Stomach (tissue), 19 donors: ENCODE results near the gene NOXA1. TPM values are rescaled to one million over a fixed set of nuclear protein-coding genes. Genes with fewer than 3 reads are reported as not detected.

ENCODE experiments used
- DNase-seq, 2 donors: peaks; one replicate each; pipeline versions ENCODE4 v3.0.0 to v3.0.0-alpha.2; 2013 to 2019
- H3K27ac ChIP-seq, 5 donors: fragments of 200-600 bp in 4 of 5; sonication (generic) in 4 of 5; one replicate each; pipeline ENCODE4 v1.5.1; 2013 to 2019; ENCODE audit warnings: mild to moderate bottlenecking in 1 of 5, moderate library complexity in 1 of 5
- H3K27me3 ChIP-seq, 3 donors: fragments of 200-600 bp; sonication (generic); one replicate each; pipeline ENCODE4 v1.5.1; 2017 to 2019; ENCODE audit warnings: mixed run types in 1 of 3
- H3K36me3 ChIP-seq, 4 donors: fragments of 200-600 bp; sonication (generic); 1 replicate in 3 of 4; 2 replicates in 1 of 4; pipeline ENCODE4 v1.5.1; 2016 to 2019
- H3K4me1 ChIP-seq, 4 donors: fragments of 200-600 bp; sonication (generic); one replicate each; pipeline ENCODE4 v1.5.1; 2016 to 2019
- H3K4me3 ChIP-seq, 4 donors: fragments of 200-600 bp; sonication (generic) in 3 of 4; one replicate each; pipeline ENCODE4 v1.5.1; 2016 to 2019; ENCODE audit warnings: mild to moderate bottlenecking in 1 of 4
- H3K9me3 ChIP-seq, 4 donors: fragments of 200-600 bp; sonication (generic); one replicate each; pipeline ENCODE4 v1.5.1; 2016 to 2019
- EP300 ChIP-seq: sonication (generic); formaldehyde crosslinking; IDR thresholded peaks from one replicate; pipeline ENCODE4 v1.6.1; 2017; ENCODE audit warnings: antibody characterized with exemption
- POLR2A ChIP-seq, 4 donors: fragments of 450-650 bp; IDR thresholded peaks; one replicate each; pipeline ENCODE4 v1.6.1; 2016; ENCODE audit warnings: antibody characterized with exemption in 4 of 4, control low read depth in 2 of 4, mild to moderate bottlenecking in 1 of 4, moderate library complexity in 1 of 4
- POLR2AphosphoS5 ChIP-seq, 3 donors: sonication (generic); formaldehyde crosslinking; IDR thresholded peaks; one replicate each; pipeline ENCODE4 v1.6.1; 2016; ENCODE audit warnings: antibody characterized with exemption in 3 of 3
- WGBS, 5 donors: extraction: QIAGEN DNeasy Blood & Tissue Kit in 3 of 5; methylation state at CpG; one replicate each; pipeline versions ENCODE4 v1.1.5 to v1.1.7; 2013 to 2018; 5-methylcytosine and 5-hydroxymethylcytosine counted together
- intact Hi-C: fragments of 100-400 bp; cut with DNase I; formaldehyde crosslinking; loops from one replicate; pipeline ENCODE4 v1.15.1; 2023; ENCODE audit warnings: low total_unique reads
- long read RNA-seq, 10 donors: transcript quantifications; one replicate each; lab custom pipeline, GENCODE V29; 2026
- polyA plus RNA-seq, 3 donors: library from polyadenylated mRNA; stranded (reverse); fragments of 200-250 nt; gene quantifications; one replicate each; pipeline ENCODE4 v1.2.3, GENCODE V29; 2013
- total RNA-seq, 5 donors: library from RNA; depleted of rRNA; stranded (reverse); fragments of >200 nt; gene quantifications; one replicate each; pipeline versions ENCODE4 v1.1.0 to v1.2.3, GENCODE V29; 2014 to 2016
- TF ChIP-seq, protein P1 (sequence below), 7 experiments: fragments of 450-650 bp in 4 of 7; fragments of 200-600 bp in 3 of 7; sonication (generic) in 3 of 7; IDR thresholded peaks; one replicate each; pipeline ENCODE4 v1.5.1; 2016 to 2019; ENCODE audit warnings: antibody characterized with exemption in 7 of 7, control low read depth in 2 of 7, mild to moderate bottlenecking in 1 of 7
- donor health status: healthy with polysubstance abuse.
- donor health status: Bipolar disorder and iron deficiency.
- donor health status: healthy.

The NOXA1 gene, protein sequence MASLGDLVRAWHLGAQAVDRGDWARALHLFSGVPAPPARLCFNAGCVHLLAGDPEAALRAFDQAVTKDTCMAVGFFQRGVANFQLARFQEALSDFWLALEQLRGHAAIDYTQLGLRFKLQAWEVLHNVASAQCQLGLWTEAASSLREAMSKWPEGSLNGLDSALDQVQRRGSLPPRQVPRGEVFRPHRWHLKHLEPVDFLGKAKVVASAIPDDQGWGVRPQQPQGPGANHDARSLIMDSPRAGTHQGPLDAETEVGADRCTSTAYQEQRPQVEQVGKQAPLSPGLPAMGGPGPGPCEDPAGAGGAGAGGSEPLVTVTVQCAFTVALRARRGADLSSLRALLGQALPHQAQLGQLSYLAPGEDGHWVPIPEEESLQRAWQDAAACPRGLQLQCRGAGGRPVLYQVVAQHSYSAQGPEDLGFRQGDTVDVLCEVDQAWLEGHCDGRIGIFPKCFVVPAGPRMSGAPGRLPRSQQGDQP
- total RNA-seq (10 to 100 TPM in 2 of 5 donors, 1 to 10 TPM in 3; 3.5 to 43.2 (median 8.3) TPM), polyA plus RNA-seq (10 to 100 TPM; 14.4 to 20.5 (median 15.1) TPM)
- long read RNA-seq, donor 1, partial matches to known transcripts, result 0 of 6 reads
- long read RNA-seq, donor 1, other reads (novel, unspliced or antisense), result 6 of 6 reads
- long read RNA-seq, donor 2, result 0 reads
- long read RNA-seq, donor 3, result 0 reads
- long read RNA-seq, donor 4, result 0 reads
- long read RNA-seq, donor 5, result 0 reads
- long read RNA-seq, donor 6, partial matches to known transcripts, result 8 of 8 reads
- long read RNA-seq, donor 6, other reads (novel, unspliced or antisense), result 0 of 8 reads
- long read RNA-seq, donor 7, result 0 reads
- long read RNA-seq, donor 8, result 0 reads
- long read RNA-seq, donor 9, result 0 reads
- long read RNA-seq, donor 10, result 0 reads

GRCh38 chr9:137422604-137423513, at the start of gene NOXA1, which contains the start of gene EXD3:
TSS of gene NOXA1 (plus strand) at chr9:137423393. CDS start at chr9:137423530, 137 bp downstream.
TSS of gene EXD3 (minus strand) at chr9:137423162. CDS start at chr9:137395357, 27,805 bp downstream.
- H3K4me3 ChIP-seq, result peak within 1 kb of the TSS; percentile 88 to 99 (median 96)
- H3K4me1 ChIP-seq, result peaks cover 17 to 52% (median 42%) of the 10 kb centered on the region in 4 donors
- intact Hi-C loops, result no loop called here
- no peaks in the 10 kb centered on the region for H3K27me3 ChIP-seq
- TF ChIP-seq EP300, result no peak
- no peak for TF ChIP-seq POLR2A (IDR thresholded peaks at IDR 0.05)
- TF ChIP-seq POLR2AphosphoS5 (IDR thresholded peaks at IDR 0.05), result peak; percentile 65 to 91 (median 77)
- TF ChIP-seq, protein P1, sequence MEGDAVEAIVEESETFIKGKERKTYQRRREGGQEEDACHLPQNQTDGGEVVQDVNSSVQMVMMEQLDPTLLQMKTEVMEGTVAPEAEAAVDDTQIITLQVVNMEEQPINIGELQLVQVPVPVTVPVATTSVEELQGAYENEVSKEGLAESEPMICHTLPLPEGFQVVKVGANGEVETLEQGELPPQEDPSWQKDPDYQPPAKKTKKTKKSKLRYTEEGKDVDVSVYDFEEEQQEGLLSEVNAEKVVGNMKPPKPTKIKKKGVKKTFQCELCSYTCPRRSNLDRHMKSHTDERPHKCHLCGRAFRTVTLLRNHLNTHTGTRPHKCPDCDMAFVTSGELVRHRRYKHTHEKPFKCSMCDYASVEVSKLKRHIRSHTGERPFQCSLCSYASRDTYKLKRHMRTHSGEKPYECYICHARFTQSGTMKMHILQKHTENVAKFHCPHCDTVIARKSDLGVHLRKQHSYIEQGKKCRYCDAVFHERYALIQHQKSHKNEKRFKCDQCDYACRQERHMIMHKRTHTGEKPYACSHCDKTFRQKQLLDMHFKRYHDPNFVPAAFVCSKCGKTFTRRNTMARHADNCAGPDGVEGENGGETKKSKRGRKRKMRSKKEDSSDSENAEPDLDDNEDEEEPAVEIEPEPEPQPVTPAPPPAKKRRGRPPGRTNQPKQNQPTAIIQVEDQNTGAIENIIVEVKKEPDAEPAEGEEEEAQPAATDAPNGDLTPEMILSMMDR (IDR thresholded peaks at IDR 0.05), result peak in 4 of 7 experiments; percentile 52 to 96 (median 66)
- H3K9me3 ChIP-seq, result no peaks in the 10 kb centered on the region
- peak within 1 kb of the TSS; percentile 91 to 95 (median 92) for H3K27ac ChIP-seq
- 0 to 1% (median 0%) methylated on average over 31 to 113 of the region's 113 CpGs for WGBS, 5 donors
- DNase-seq, result peak; percentile 96 to 97
- peaks cover 0 to 2% (median 0%) of the 10 kb centered on the region in 4 donors for H3K36me3 ChIP-seq

DNA sequence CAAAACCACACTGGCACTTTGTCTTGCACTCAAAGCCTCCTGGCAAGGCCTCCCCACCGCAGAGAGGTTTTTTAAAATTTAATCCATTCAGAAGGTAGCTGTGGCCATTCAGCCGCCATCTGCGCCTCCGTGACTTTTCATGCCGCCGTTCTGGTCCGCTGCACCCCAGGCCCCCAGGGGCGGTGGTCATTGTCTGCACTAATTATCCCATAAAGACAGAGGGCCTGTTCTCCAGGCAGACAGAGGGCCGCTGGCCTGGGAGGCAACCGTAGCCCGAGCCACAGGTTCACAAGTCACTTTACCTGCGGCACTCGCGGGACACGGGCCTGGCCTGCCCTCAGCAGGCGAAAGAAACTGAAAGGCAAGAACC, 49.6 kb upstream of the NOXA1 start:
- Histone ChIP-seq H3K4me3 (no peak overlapping the region), H3K27ac (no peak overlapping the region), H3K27me3 (no peaks in the 10 kb centered on the region), H3K4me1 (peaks cover 9 to 15% (median 13%) of the 10 kb centered on the region in 4 donors), H3K9me3 (no peaks in the 10 kb centered on the region), H3K36me3 (peaks cover 0 to 31% (median 23%) of the 10 kb centered on the region in 4 donors)
- TF ChIP-seq POLR2A (IDR thresholded peaks at IDR 0.05), result no peak
- no peak for TF ChIP-seq EP300
- TF ChIP-seq POLR2AphosphoS5 (IDR thresholded peaks at IDR 0.05), result no peak
- TF ChIP-seq, protein P1 (IDR thresholded peaks at IDR 0.05), result no peak
- no peak for DNase-seq
- intact Hi-C loops, result no loop called here
- 92 to 97% (median 96%) methylated on average over 16 of the region's 16 CpGs for WGBS, 5 donors

DNA sequence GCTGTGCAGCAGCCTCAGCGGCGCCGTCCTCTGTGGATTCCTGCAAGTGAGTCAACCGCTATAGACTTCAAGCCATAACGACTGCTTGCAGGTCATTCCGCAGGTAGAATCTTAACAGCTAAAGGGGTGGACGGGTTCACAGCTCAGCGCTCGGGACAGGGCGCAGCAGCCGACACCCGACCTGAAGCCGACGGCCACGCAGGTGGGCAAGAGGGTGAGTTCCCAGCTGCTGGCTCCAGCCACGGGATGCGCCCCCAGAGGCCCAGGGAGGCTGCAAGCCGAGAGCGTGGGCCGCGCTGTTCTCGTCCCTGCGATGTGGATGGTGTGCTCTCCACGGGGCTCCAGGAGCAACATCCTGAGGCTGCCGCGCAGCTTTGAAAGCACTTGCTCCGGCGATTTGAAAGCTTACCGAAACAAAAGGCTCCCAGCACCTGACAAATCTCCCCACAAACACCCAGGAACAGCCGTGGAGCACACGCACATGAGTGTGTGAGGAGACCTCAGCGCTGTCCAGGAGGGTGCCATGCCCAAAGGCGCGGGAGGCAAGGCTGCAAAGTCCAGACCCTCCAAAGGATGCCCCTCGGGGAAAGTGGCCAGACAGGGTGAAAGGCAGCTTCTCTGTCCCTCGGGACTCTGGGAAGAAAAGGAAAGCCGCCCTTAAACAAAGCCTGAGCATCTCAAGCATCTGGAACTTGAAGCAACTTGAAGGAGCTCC, 48.9 kb upstream of the NOXA1 start:
- DNase-seq, result no peak
- Histone ChIP-seq H3K27me3 (no peaks in the 10 kb centered on the region), H3K4me3 (no peak overlapping the region), H3K4me1 (peaks cover 9 to 15% (median 12%) of the 10 kb centered on the region in 4 donors), H3K27ac (no peak overlapping the region), H3K9me3 (no peaks in the 10 kb centered on the region), H3K36me3 (peaks cover 0 to 31% (median 23%) of the 10 kb centered on the region in 4 donors)
- TF ChIP-seq, protein P1 (IDR thresholded peaks at IDR 0.05), result no peak
- TF ChIP-seq EP300, result no peak
- no peak for TF ChIP-seq POLR2AphosphoS5 (IDR thresholded peaks at IDR 0.05)
- no peak for TF ChIP-seq POLR2A (IDR thresholded peaks at IDR 0.05)
- intact Hi-C loops, result no loop called here
- 95 to 96% (median 96%) methylated on average over 26 to 37 of the region's 37 CpGs for WGBS, 5 donors
